NCI-H2171 treated with DMSO at 0.1 percent for 48 hours (cell line): ENCODE results near the gene ANO6.
"Not testable (repeated sequence)": the region's sequence is repeated elsewhere in the genome, so short reads cannot be mapped to it uniquely, and the experiment has no call there.

Experiments used
- DNase-seq: peaks from one replicate; lab custom pipeline; 2025; lab: John Stamatoyannopoulos, UW

The ANO6 gene

DNA sequence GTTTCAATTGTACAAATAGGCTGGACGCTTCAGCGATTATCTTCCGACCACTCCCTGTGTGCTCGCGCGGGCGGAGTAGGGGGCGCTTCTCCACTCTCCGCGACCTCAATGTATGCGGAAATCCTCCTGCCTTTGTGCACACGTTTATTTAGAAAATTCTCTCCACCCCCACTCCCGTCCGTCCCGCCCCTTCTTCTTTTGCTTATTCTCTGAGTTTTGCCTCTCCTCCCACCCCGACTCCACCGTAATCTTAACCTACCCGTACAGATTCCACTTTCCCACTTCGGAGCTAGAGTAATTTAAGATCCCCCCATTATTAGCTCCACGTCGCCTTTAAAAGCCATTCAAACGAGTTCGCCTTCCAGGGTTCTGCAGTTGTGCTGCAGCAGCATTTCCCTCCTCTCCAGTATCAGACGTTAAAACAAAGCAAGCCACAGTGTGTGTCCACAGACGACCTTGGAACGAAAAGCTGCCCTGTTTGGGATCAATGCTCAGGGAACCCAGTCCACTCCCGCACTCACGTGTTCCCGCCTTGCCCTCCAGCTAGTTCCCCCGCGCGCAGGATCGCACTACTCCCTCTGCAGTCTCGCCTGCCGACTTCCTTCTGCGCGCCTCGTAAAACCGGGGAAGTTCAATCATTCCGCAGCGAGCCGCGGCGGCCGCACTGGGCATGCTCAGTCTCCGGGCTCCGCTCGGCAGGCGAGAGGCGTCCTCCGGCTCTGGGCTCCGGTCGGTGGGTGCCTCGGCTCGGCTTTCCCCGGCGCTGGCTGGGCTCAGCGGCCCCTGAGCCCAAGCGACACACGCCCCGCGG is at the start of gene ANO6:
TSS of gene ANO6 (plus strand) at position 677 of the 811 bp plus-strand sequence. CDS start 227 bp downstream, outside the sequence.
- peak; percentile 18 for DNase-seq

GRCh38 chr12:45168976-45169375 is 46.9 kb upstream of the ANO6 start:
- DNase-seq, result no peak

DNA sequence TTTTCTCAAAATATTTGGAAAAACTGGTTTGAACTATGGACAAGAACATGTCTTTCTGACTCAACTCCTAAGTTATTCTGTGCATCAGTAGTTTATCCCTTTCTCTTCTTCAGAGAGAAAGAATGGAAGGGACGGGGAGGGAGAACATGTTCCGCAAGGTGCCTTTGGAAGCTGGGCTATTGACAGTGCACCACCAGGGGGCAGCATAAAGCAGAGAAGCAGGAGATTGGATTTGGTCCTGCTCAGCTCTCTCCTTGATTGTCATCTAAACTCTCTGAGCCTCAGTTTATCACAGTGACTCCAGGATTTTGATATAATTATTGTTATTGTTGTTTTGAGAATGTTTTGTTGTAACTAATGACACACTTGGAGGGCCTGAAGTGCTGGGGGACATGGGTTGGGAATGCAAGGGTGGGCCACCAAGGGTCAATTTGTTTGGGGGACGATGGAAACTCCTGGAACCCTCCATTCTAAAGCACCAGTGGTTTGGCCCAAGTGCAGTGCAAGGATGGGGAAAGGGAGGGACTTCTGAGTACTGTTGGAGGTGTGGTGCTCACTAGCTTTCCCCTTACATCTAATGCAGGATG is 45.3 kb upstream of the ANO6 start:
- peak; percentile 29 for DNase-seq

GRCh38 chr12:45173293-45173692 is 42.6 kb upstream of the ANO6 start:
- DNase-seq, result not testable (repeated sequence)

DNA sequence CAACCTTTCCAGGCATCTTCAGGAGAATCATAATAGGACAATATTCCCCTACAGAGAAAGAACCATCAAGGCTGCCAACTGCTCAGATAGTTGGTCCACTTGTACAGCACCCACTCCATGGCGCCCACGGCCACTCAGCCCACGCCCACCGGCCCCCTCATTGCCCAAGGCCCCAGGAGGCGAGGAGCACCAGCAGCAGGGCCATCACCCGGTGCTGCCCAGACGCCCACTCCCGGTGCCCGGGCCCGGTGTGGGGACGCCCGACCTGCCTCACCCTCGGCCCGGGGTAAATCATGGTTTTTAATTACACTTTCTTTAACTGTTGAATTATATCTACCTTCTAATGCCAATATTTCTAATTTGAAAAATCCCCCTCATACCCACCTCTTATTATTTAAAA is 41.3 kb upstream of the ANO6 start:
- DNase-seq, result no peak

DNA sequence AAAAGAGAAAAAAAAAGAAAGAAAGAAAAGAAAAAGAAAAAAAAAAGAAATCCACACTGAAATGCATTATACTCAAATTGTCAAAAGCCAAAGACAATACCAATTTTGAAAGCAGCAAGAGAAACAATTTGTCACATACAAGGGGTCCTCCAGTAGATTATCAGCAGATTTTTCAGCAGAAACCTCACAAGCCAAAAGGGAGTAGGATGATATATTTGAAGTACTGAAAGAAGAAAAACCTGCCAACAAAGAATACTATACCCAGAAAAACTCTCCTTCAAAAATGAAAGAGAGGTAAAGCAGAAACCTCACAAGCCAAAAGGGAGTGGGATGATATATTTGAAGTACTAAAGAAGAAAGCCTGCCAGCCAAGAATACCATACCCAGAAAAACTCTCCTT is 37.1 kb upstream of the ANO6 start:
- no peak for DNase-seq

DNA sequence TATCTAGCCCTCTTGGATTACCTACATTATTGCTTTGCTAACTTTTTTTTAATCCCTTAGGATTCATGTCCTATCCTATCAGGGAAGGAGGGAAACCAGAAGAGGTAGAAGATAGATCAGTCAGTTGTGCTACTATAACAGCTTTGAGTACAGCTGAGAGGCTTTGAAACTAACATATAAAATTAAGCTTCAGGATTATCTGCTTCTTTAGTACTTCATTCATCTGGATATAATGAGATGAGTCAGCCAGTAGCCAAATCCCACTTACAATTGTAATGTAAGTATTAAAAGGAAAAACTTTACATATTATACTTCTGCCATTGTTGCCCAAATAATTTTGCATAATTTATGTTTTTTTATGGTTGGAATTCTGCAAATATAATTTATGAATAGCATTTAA is 33.4 kb upstream of the ANO6 start:
- DNase-seq, result no peak

GRCh38 chr12:45183246-45183645 is 32.6 kb upstream of the ANO6 start:
- DNase-seq, result no peak

- DNase-seq, result no peak
Observed at GRCh38 chr12:45184147-45184963, 31.5 kb upstream of the ANO6 start.

DNA sequence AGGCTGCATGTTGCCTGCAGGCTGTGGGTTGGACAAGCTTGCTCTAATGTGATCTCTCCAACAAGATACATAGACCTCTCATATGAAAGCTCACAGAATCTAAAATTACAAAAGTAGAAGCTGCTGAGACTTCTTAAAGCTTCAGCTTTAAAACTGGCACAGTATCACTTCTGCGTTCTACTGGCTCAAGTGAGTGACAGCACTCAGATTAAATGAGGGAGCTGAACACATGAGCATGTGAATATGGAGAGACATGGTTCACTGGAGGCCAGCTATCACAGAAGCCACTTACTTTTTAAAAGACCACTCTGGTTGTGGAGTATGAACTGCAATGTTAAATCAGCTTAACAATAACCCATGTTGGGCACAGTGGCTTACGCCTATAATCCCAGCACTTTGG is 29.1 kb upstream of the ANO6 start:
- no peak for DNase-seq

DNA sequence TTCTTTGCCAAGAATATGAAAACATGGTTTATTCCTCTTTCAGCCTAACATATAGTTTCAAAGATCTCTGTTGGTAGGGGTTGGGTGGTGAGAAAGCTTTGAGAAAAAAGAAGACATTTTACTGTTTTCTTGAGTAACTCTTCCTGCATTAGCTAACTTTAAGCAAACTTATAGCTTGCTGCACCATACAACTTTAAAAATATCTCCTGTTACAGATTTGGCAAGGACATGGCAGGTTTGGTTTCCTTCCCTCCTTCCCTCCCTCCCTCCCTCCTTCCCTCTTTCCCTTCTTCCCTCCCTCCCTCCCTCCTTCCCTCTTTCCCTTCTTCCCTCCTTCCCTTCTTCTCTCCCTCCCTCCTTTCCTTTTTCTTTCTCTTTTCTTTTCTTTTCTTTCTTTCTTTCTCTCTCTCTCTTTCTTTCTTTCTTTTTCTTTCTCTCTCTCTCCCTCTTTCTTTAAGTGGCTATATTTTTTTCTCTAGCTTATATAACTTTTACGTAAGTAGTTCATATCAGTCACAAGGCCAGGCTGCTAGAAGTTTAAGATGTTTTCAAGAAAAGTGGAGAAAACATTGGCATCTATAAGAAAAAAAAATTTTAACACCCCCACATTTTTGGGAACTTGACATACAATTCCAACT is 26.0 kb upstream of the ANO6 start:
- no peak for DNase-seq

- no peak for DNase-seq
Observed at GRCh38 chr12:45191239-45191638, 24.7 kb upstream of the ANO6 start.

DNA sequence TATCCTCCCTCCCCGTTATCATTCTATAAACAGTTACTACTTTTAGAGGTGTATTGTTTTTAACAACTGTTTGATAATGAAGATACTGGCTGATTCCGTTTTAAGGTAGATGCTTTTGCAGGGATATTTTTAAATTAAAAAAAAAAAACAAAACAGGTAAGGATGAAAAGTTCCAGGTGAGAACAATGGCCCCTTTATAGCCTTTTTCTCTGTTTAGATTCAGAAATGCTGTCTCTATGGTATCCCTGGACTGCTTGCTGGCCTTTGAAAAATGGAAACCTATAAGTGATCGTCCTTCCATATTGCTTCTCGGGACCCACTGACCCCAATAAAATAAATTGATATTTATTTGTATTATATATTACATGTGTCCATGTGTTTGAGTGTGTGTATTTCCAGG is 23.2 kb upstream of the ANO6 start:
- DNase-seq, result no peak

GRCh38 chr12:45200491-45201043 is 15.3 kb upstream of the ANO6 start:
- no peak for DNase-seq

DNA sequence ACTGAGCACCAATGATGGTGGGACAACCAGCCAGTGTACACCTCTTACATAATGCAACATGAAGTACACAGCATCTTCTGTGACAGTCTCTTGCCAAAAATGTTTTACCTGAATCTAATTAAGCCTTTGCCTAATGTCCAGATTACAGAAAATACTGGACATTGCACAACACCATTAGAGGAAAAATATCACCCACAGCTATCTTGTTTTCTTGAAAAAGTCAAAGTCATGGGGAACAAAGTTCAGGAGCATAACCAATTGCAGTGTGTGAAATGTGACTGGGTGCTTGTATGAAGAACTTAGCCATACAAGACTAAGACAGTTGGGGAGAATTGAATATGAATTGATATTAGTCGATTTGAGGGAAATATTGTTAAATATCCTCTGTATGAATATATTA is 12.1 kb upstream of the ANO6 start:
- no peak for DNase-seq

- no peak for DNase-seq
Observed at GRCh38 chr12:45204757-45205156, 11.1 kb upstream of the ANO6 start.

DNA sequence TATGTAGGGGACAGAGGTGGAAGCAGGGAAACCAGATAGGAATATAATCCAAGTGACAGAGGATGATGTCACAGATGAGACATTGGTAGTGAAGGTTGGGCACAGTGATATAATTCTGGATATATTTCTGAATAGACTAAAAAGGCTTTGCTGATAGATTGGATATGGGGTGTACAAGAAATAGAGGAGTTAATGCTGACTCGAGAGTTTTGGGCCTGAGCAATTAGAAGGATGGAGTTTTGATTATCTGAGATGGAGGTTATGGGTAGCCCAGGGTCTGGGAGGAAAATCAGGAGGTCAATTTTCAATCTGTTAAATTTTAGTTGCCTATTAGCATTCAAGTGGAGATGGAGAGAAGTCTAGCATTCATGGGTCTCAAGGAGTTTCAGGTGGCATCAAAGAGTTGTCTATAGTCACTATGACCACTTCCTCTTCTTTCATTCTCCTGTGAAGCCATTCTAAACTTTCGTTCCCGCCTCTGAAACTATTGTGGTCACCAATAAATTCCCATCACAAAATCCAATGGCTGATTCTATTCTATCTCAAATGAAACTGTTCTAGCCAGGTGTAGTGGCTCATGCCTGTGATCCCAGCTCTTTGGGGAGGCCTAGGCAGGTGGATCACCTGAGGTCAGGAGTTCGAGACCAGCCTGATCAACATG is 10.6 kb upstream of the ANO6 start:
- no peak for DNase-seq

- DNase-seq, result no peak
Observed at GRCh38 chr12:45208604-45209487, 7.0 kb upstream of the ANO6 start.

GRCh38 chr12:45209784-45210183 is 6.1 kb upstream of the ANO6 start:
- no peak for DNase-seq

GRCh38 chr12:45212064-45212463 is 3.8 kb upstream of the ANO6 start:
- DNase-seq, result no peak

- no peak for DNase-seq
Observed at GRCh38 chr12:45213107-45213506, 2.8 kb upstream of the ANO6 start.
